Astrocyte (in vitro differentiated cells and primary cell): ENCODE measurements around the gene PIK3C2G. TPM values are rescaled to one million over a fixed set of nuclear protein-coding genes. Genes with fewer than 3 reads are reported as not detected.
A peak's percentile ranks its signal among the peaks of the same experiment; 100 is the strongest.

ENCODE experiments used
- DNase-seq: peaks from one replicate; pipeline ENCODE4 v3.0.0-alpha.2; 2010; ENCODE audit warnings: low read depth
- FAIRE-seq: peaks from 2 replicates; lab custom pipeline; 2011; peaks lifted over from hg19 to GRCh38; lab: Jason Lieb, UNC
- H2AFZ ChIP-seq: 2 replicates; pipeline ENCODE4 v1.6.0; 2012; ENCODE audit warnings: low read depth, low read length, inconsistent platforms
- H3K27ac ChIP-seq: 2 replicates; pipeline ENCODE4 v1.5.1; 2011; ENCODE audit warnings: low read depth, low read length, inconsistent platforms
- H3K27me3 ChIP-seq: 2 replicates; pipeline ENCODE4 v1.6.0; 2011; ENCODE audit warnings: low read length, inconsistent platforms; ENCODE audit not compliant: insufficient read depth
- H3K36me3 ChIP-seq: 2 replicates; pipeline ENCODE4 v1.5.1; 2011; ENCODE audit warnings: low read length, inconsistent platforms; ENCODE audit not compliant: insufficient read depth
- H3K4me1 ChIP-seq: 2 replicates; pipeline ENCODE4 v1.5.1; 2011; ENCODE audit warnings: low read length, inconsistent platforms; ENCODE audit not compliant: insufficient read depth
- H3K4me2 ChIP-seq: 2 replicates; pipeline ENCODE4 v1.6.0; 2012; ENCODE audit warnings: low read length, inconsistent platforms
- H3K4me3 ChIP-seq: 2 replicates; pipeline ENCODE4 v1.5.1; 2011; ENCODE audit warnings: low read depth, mild to moderate bottlenecking, low read length, inconsistent platforms; ENCODE audit not compliant: insufficient read depth
- H3K79me2 ChIP-seq: 2 replicates; pipeline ENCODE4 v1.6.0; 2012; ENCODE audit warnings: mild to moderate bottlenecking, low read length, inconsistent platforms; ENCODE audit not compliant: insufficient read depth
- H3K9ac ChIP-seq: 2 replicates; pipeline ENCODE4 v1.6.0; 2012; ENCODE audit warnings: mild to moderate bottlenecking, low read length, inconsistent platforms
- H3K9me3 ChIP-seq: 2 replicates; pipeline ENCODE4 v1.5.1; 2012; ENCODE audit warnings: low read depth, mild to moderate bottlenecking, low read length, inconsistent platforms; ENCODE audit not compliant: insufficient read depth
- H4K20me1 ChIP-seq: 2 replicates; pipeline ENCODE4 v1.6.0; 2012; ENCODE audit warnings: low read length, inconsistent platforms; ENCODE audit not compliant: insufficient read depth
- H3K27ac Mint-ChIP-seq: one replicate; pipeline ENCODE4 v1.8.0; 2021; ENCODE audit warnings: mild to moderate bottlenecking, mixed read lengths; ENCODE audit not compliant: unreplicated experiment
- H3K27me3 Mint-ChIP-seq: one replicate; pipeline ENCODE4 v1.8.0; 2021; ENCODE audit warnings: low read depth, mixed read lengths; ENCODE audit not compliant: unreplicated experiment
- H3K36me3 Mint-ChIP-seq: one replicate; pipeline ENCODE4 v1.8.0; 2021; ENCODE audit warnings: low read depth, mixed read lengths; ENCODE audit not compliant: unreplicated experiment
- H3K4me1 Mint-ChIP-seq: one replicate; pipeline ENCODE4 v1.8.0; 2021; ENCODE audit warnings: low read depth, mixed read lengths; ENCODE audit not compliant: unreplicated experiment
- H3K4me3 Mint-ChIP-seq: one replicate; pipeline ENCODE4 v1.8.0; 2021; ENCODE audit warnings: mild to moderate bottlenecking, moderate library complexity, mixed read lengths; ENCODE audit not compliant: unreplicated experiment
- H3K9me3 Mint-ChIP-seq: one replicate; pipeline ENCODE4 v1.8.0; 2021; ENCODE audit warnings: mild to moderate bottlenecking, mixed read lengths; ENCODE audit not compliant: unreplicated experiment
- CTCF ChIP-seq: IDR thresholded peaks from 2 replicates; pipeline ENCODE4 v1.5.1; 2011; ENCODE audit warnings: low read depth, mild to moderate bottlenecking, inconsistent platforms, low read length, moderate library complexity; ENCODE audit not compliant: insufficient read depth
- EZH2 ChIP-seq: IDR thresholded peaks from 2 replicates; pipeline ENCODE4 v1.6.1; 2012; ENCODE audit warnings: mild to moderate bottlenecking, low read length, inconsistent platforms; ENCODE audit not compliant: insufficient read depth
- total RNA-seq: library from RNA; stranded (reverse); gene quantifications from 2 replicates; pipeline ENCODE4 v1.2.1, GENCODE V29; 2021

Gene PIK3C2G
- total RNA-seq, 1 donor from 2014 or later = 0.05 TPM

- FAIRE-seq = no peak
Measured at GRCh38 chr12:18640321-18640955, 379.1 kb downstream of the PIK3C2G start.

GRCh38 chr12:18643681-18644080, 382.4 kb downstream of the PIK3C2G start:
- Mint-ChIP-seq H3K27ac (no peak overlapping the region), H3K4me1 (peaks cover 5% of the 10 kb centered on the region), H3K4me3 (no peak overlapping the region), H3K9me3 (no peaks in the 10 kb centered on the region), H3K27me3 (no peaks in the 10 kb centered on the region), H3K36me3 (no peaks in the 10 kb centered on the region)
- Histone ChIP-seq H3K27me3 (no peaks in the 10 kb centered on the region), H3K9ac (no peak overlapping the region), H3K4me3 (no peak overlapping the region), H4K20me1 (no peaks in the 10 kb centered on the region), H3K27ac (no peak overlapping the region), H3K4me2 (no peak overlapping the region), H3K4me1 (no peaks in the 10 kb centered on the region), H3K36me3 (no peaks in the 10 kb centered on the region), H2AFZ (no peak overlapping the region), H3K79me2 (no peaks in the 10 kb centered on the region), H3K9me3 (no peaks in the 10 kb centered on the region)
- FAIRE-seq = no peak
- DNase-seq = peak; percentile 61
- no peak for TF ChIP-seq EZH2
- TF ChIP-seq CTCF = no peak

More at GRCh38 chr12:18640321-18640955, 379.1 kb downstream of the PIK3C2G start:
- H4K20me1 ChIP-seq = no peaks in the 10 kb centered on the region
- Mint-ChIP-seq H3K36me3 (no peaks in the 10 kb centered on the region), H3K9me3 (no peaks in the 10 kb centered on the region), H3K4me1 (peaks cover 5% of the 10 kb centered on the region), H3K4me3 (no peak overlapping the region), H3K27me3 (no peaks in the 10 kb centered on the region), H3K27ac (no peak overlapping the region)
- H3K36me3 ChIP-seq = no peaks in the 10 kb centered on the region
- H3K27me3 ChIP-seq = no peaks in the 10 kb centered on the region
- TF ChIP-seq CTCF (no peak), EZH2 (no peak)
- H3K4me2 ChIP-seq = no peak overlapping the region
- no peaks in the 10 kb centered on the region for H3K79me2 ChIP-seq
- H3K9me3 ChIP-seq = no peaks in the 10 kb centered on the region
- no peak for DNase-seq
- no peak overlapping the region for H3K27ac ChIP-seq
- no peak overlapping the region for H3K9ac ChIP-seq
- no peak overlapping the region for H2AFZ ChIP-seq
- H3K4me3 ChIP-seq = no peak overlapping the region
- no peaks in the 10 kb centered on the region for H3K4me1 ChIP-seq

- Mint-ChIP-seq H3K4me3 (no peak overlapping the region), H3K36me3 (no peaks in the 10 kb centered on the region), H3K27ac (no peak overlapping the region), H3K9me3 (no peaks in the 10 kb centered on the region), H3K4me1 (peaks cover 5% of the 10 kb centered on the region), H3K27me3 (peaks cover 2% of the 10 kb centered on the region)
- no peak overlapping the region for H3K4me2 ChIP-seq
- no peaks in the 10 kb centered on the region for H4K20me1 ChIP-seq
- no peak for FAIRE-seq
- no peak overlapping the region for H3K27ac ChIP-seq
- H3K36me3 ChIP-seq = no peaks in the 10 kb centered on the region
- TF ChIP-seq EZH2 = no peak
- TF ChIP-seq CTCF = no peak
- H3K4me3 ChIP-seq = no peak overlapping the region
- no peaks in the 10 kb centered on the region for H3K9me3 ChIP-seq
- H3K9ac ChIP-seq = no peak overlapping the region
- H2AFZ ChIP-seq = no peak overlapping the region
- H3K79me2 ChIP-seq = no peaks in the 10 kb centered on the region
- H3K27me3 ChIP-seq = no peaks in the 10 kb centered on the region
- H3K4me1 ChIP-seq = no peaks in the 10 kb centered on the region
- no peak for DNase-seq
Measured at GRCh38 chr12:18644564-18644963, 383.2 kb downstream of the PIK3C2G start.
